A549 (cell line): ENCODE results near the gene ARHGAP18.

ENCODE experiments used
- CTCF ChIP-seq: fragments of >200 bp; sonication (Bioruptor Twin); formaldehyde crosslinking; IDR thresholded peaks from 3 replicates; pipeline ENCODE4 v1.5.1; 2016
- FOXS1 ChIP-seq: fragments of 250-450 bp; sonication (Bioruptor Pico); IDR thresholded peaks from 2 replicates; pipeline ENCODE4 v1.5.0; 2020; ENCODE audit warnings: mild to moderate bottlenecking, moderate library complexity
- JUN ChIP-seq, 2 experiments: fragments of >200 bp; sonication (Bioruptor Twin); formaldehyde crosslinking; IDR thresholded peaks; 2 replicates in 1 of 2; 3 replicates in 1 of 2; pipeline ENCODE4 v1.6.1; 2016 to 2017
- POLR2A ChIP-seq: IDR thresholded peaks from 2 replicates; pipeline ENCODE4 v1.6.1; 2012; ENCODE audit warnings: mild to moderate bottlenecking, low read length
- SMC3 ChIP-seq: fragments of >200 bp; sonication (Bioruptor Twin); formaldehyde crosslinking; IDR thresholded peaks from 3 replicates; pipeline ENCODE4 v1.6.1; 2018; ENCODE audit warnings: inconsistent platforms
- SREBF2 ChIP-seq: fragments of 450-650 bp; IDR thresholded peaks from 2 replicates; pipeline ENCODE4 v1.6.1; 2014; ENCODE audit warnings: mild to moderate bottlenecking, moderate library complexity

- no peak for TF ChIP-seq SREBF2
- TF ChIP-seq POLR2A, result no peak
- no peak for TF ChIP-seq CTCF
- TF ChIP-seq JUN (IDR thresholded peaks at IDR 0.05), result no peak
- no peak for TF ChIP-seq SMC3
- TF ChIP-seq FOXS1, result no peak
These were observed 131.7 kb downstream of the ARHGAP18 start for GRCh38 chr6:129578315-129578714.
